HepG2 (cell line): Measurements from ENCODE around the gene EPHA4. TPM values are rescaled to one million over a fixed set of nuclear protein-coding genes. Genes with fewer than 3 reads are reported as not detected.

Experiments
- ATAC-seq: fragments of 200-7000 bp; cut with Tn5 transposase; 3 replicates; pipeline ENCODE4 v1.9.1; 2020; ENCODE audit warnings: mild to moderate bottlenecking, moderate library complexity
- BruUV-seq: library from RNA; stranded (reverse); fragments of 400-500 nt; replicated peaks from 2 replicates; lab custom pipeline; 2021; lab: Mats Ljungman, UMichigan
- CTCF ChIA-PET: fragments of 300-600 bp; formaldehyde crosslinking; extraction: SDS; loops from one replicate; lab custom pipeline; 2021; ENCODE audit warnings: low total read pairs, inconsistent platforms, low intra/inter-chr PET ratio; lab: Yijun Ruan, JAX
- POLR2A ChIA-PET: fragments of 350-600 bp; sonication (Branson Sonifier 250); formaldehyde crosslinking; loops from one replicate; lab custom pipeline; 2020; ENCODE audit warnings: antibody characterized with exemption, inconsistent platforms; lab: Yijun Ruan, JAX
- DNase-seq: peaks from one replicate; pipeline ENCODE4 v3.0.0-alpha.2; 2015; ENCODE audit warnings: low spot score
- FAIRE-seq: peaks from 3 replicates; lab custom pipeline; 2011; peaks lifted over from hg19 to GRCh38; lab: Jason Lieb, UNC
- H2AFZ ChIP-seq: one replicate; pipeline ENCODE4 v1.6.1; 2011; ENCODE audit warnings: low read length, inconsistent platforms
- H3K27ac ChIP-seq: fragments of 300-600 bp; 3 replicates; pipeline ENCODE4 v1.8.0; 2011; ENCODE audit warnings: mixed run types, mild to moderate bottlenecking, mixed read lengths, low read length, inconsistent platforms; ENCODE audit not compliant: insufficient read depth; ENCODE audit errors: extremely low read length
- H3K27me3 ChIP-seq, 2 experiments: fragments of 200-600 bp in 1 of 2; 2 replicates in 1 of 2; 3 replicates in 1 of 2; pipeline versions ENCODE4 v1.6.0 to v1.8.0; 2011; ENCODE audit warnings: low read length in 2 of 2, mild to moderate bottlenecking in 2 of 2, moderate library complexity in 2 of 2, inconsistent platforms in 1 of 2; ENCODE audit not compliant: insufficient read depth in 2 of 2, control insufficient read depth in 1 of 2
- H3K36me3 ChIP-seq, 2 experiments: fragments of 200-600 bp in 1 of 2; replicated peaks in 1 of 2; 2 replicates in 1 of 2; 3 replicates in 1 of 2; pipeline versions ENCODE4 v1.5.1 to v1.8.0; 2011; ENCODE audit warnings: low read length in 2 of 2, inconsistent platforms in 1 of 2; ENCODE audit not compliant: insufficient read depth in 2 of 2, control insufficient read depth in 1 of 2
- H3K4me1 ChIP-seq: 2 replicates; pipeline ENCODE4 v1.5.1; 2012; ENCODE audit warnings: low read length, inconsistent platforms; ENCODE audit not compliant: insufficient read depth
- H3K4me2 ChIP-seq: 2 replicates; pipeline ENCODE4 v1.6.0; 2011; ENCODE audit warnings: low read depth, low read length, inconsistent platforms
- H3K4me3 ChIP-seq, 3 experiments: fragments of 200-600 bp in 1 of 3; sonication (generic), shearing (Covaris generic) in 1 of 3; replicated peaks in 1 of 3; 2 replicates each; pipeline ENCODE4 v1.5.1; 2011 to 2016; ENCODE audit warnings: low read length in 3 of 3, inconsistent platforms in 2 of 3, low read depth in 2 of 3, mild to moderate bottlenecking in 2 of 3, control low read depth in 1 of 3, mixed read lengths in 1 of 3; ENCODE audit not compliant: insufficient read depth in 1 of 3
- H3K79me2 ChIP-seq: one replicate; pipeline ENCODE4 v1.6.1; 2011; ENCODE audit warnings: low read length, inconsistent platforms; ENCODE audit not compliant: insufficient read depth
- H3K9ac ChIP-seq: 2 replicates; pipeline ENCODE4 v1.6.0; 2011; ENCODE audit warnings: mild to moderate bottlenecking, low read depth, low read length, inconsistent platforms; ENCODE audit not compliant: insufficient read depth
- H3K9me3 ChIP-seq: 2 replicates; pipeline ENCODE4 v1.5.1; 2012; ENCODE audit warnings: mild to moderate bottlenecking, low read length
- H4K20me1 ChIP-seq: 2 replicates; pipeline ENCODE4 v1.6.0; 2011; ENCODE audit warnings: inconsistent platforms, mild to moderate bottlenecking, low read length, moderate library complexity; ENCODE audit not compliant: insufficient read depth
- CBFB ChIP-seq: sonication (generic); formaldehyde crosslinking; IDR thresholded peaks from 2 replicates; pipeline ENCODE4 v1.4.0; 2020; ENCODE audit warnings: missing genetic modification reagents
- EED ChIP-seq: sonication (generic); formaldehyde crosslinking; IDR thresholded peaks from 2 replicates; pipeline ENCODE4 v1.5.0; 2020; ENCODE audit warnings: mild to moderate bottlenecking, missing genetic modification reagents
- FOXA1 ChIP-seq, 2 experiments: fragments of 450-650 bp in 1 of 2; sonication (generic) in 1 of 2; formaldehyde crosslinking in 1 of 2; IDR thresholded peaks; 2 replicates each; pipeline versions ENCODE4 v1.4.0 to v1.6.1; 2016 to 2020; ENCODE audit warnings: missing genetic modification reagents in 1 of 2
- GRHL1 ChIP-seq: sonication (generic); formaldehyde crosslinking; conservative IDR thresholded peaks from 2 replicates; pipeline ENCODE4 v1.8.0; 2022; ENCODE audit warnings: missing genetic modification reagents
- GTF2F1 ChIP-seq: fragments of 150-350 bp; IDR thresholded peaks from 2 replicates; pipeline ENCODE4 v1.6.1; 2014; ENCODE audit warnings: low read length
- HDAC6 ChIP-seq: fragments of 200-600 bp; sonication (generic); IDR thresholded peaks from 2 replicates; pipeline ENCODE4 v1.7.0; 2017; ENCODE audit warnings: mild to moderate bottlenecking, antibody characterized with exemption, low read length, low read depth
- HINFP ChIP-seq: sonication (generic); formaldehyde crosslinking; IDR thresholded peaks from 2 replicates; pipeline ENCODE4 v1.4.0; 2020; ENCODE audit warnings: low read depth, mild to moderate bottlenecking, missing genetic modification reagents
- IRF1 ChIP-seq: sonication (generic); formaldehyde crosslinking; IDR thresholded peaks from 2 replicates; pipeline ENCODE4 v1.4.0; 2020; ENCODE audit warnings: low read depth, mild to moderate bottlenecking, missing genetic modification reagents
- LBX2 ChIP-seq: sonication (generic); formaldehyde crosslinking; IDR thresholded peaks from 2 replicates; pipeline ENCODE4 v1.5.0; 2020; ENCODE audit warnings: missing genetic modification reagents, mild to moderate bottlenecking, borderline replicate concordance
- ONECUT2 ChIP-seq: sonication (generic); formaldehyde crosslinking; IDR thresholded peaks from 2 replicates; pipeline ENCODE4 v1.4.0; 2020; ENCODE audit warnings: missing genetic modification reagents
- RAD21 ChIP-seq: fragments of 450-650 bp; formaldehyde crosslinking; IDR thresholded peaks from 2 replicates; pipeline ENCODE4 v1.5.0; 2020; ENCODE audit warnings: mild to moderate bottlenecking
- TFE3 ChIP-seq: IDR thresholded peaks from 2 replicates; pipeline ENCODE4 v1.6.1; 2016
- YEATS4 ChIP-seq: sonication (generic); formaldehyde crosslinking; IDR thresholded peaks from 2 replicates; pipeline ENCODE4 v1.4.0; 2020; ENCODE audit warnings: missing genetic modification reagents, borderline replicate concordance
- ZFAT ChIP-seq: sonication (generic); formaldehyde crosslinking; conservative IDR thresholded peaks from 2 replicates; pipeline ENCODE4 v1.8.1; 2023; ENCODE audit warnings: missing genetic modification reagents, inconsistent platforms
- ZNF432 ChIP-seq: sonication (generic); formaldehyde crosslinking; IDR thresholded peaks from 2 replicates; pipeline ENCODE4 v1.5.0; 2020; ENCODE audit warnings: missing genetic modification reagents, mild to moderate bottlenecking, borderline replicate concordance
- ZNF543 ChIP-seq: sonication (generic); formaldehyde crosslinking; IDR thresholded peaks from 2 replicates; pipeline ENCODE4 v1.4.0; 2020; ENCODE audit warnings: mild to moderate bottlenecking, missing genetic modification reagents
- ZNF549 ChIP-seq: sonication (generic); formaldehyde crosslinking; IDR thresholded peaks from 2 replicates; pipeline ENCODE4 v1.5.0; 2020; ENCODE audit warnings: missing genetic modification reagents
- ZNF768 ChIP-seq: sonication (generic); formaldehyde crosslinking; IDR thresholded peaks from 2 replicates; pipeline ENCODE4 v1.4.0; 2020; ENCODE audit warnings: missing genetic modification reagents
- ZNF816 ChIP-seq: sonication (generic); formaldehyde crosslinking; IDR thresholded peaks from 2 replicates; pipeline ENCODE4 v1.8.0; 2022; ENCODE audit warnings: missing genetic modification reagents, mild to moderate bottlenecking, borderline replicate concordance
- WGBS: methylation state at CpG from one replicate; pipeline ENCODE4 v1.1.6; 2017; ENCODE audit warnings: low lambda C conversion rate; 5-methylcytosine and 5-hydroxymethylcytosine counted together
- in situ Hi-C: cut with HindIII; loops from 2 replicates; pipeline ENCODE4 v1.10.0; 2017; ENCODE audit warnings: low pct_unique_long_range_greater_than_20kb; ENCODE audit not compliant: extremely low pct_ligation_motif_present
- intact Hi-C: fragments of 100-400 bp; cut with micrococcal nuclease; formaldehyde crosslinking; loops from one replicate; pipeline ENCODE4 v1.10.0; 2022; ENCODE audit not compliant: unreplicated experiment
- polyA plus RNA-seq, 8 experiments: library from polyadenylated mRNA; depleted of rRNA in 3 of 8; stranded (reverse) in 7 of 8; unstranded in 1 of 8; fragments of >200 nt; fragmentation: Illumina TruSeq in 4 of 8; extraction: Trizol in 4 of 8; gene quantifications; 2 replicates each; pipeline versions ENCODE4 v1.2.1 to v1.2.3, GENCODE V29; 2011 to 2016; ENCODE audit warnings: low read depth in 4 of 8, missing spikeins in 1 of 8, mixed read lengths in 1 of 8; ENCODE audit not compliant: insufficient read depth in 1 of 8
- total RNA-seq, 5 experiments: library from RNA; depleted of rRNA; stranded (reverse); fragments of >200 nt; fragmentation: Illumina TruSeq; extraction: Trizol; gene quantifications; 2 replicates each; pipeline ENCODE4 v1.2.3, GENCODE V29; 2016; ENCODE audit warnings: low read depth in 1 of 5

The EPHA4 gene
- total and polyA plus RNA-seq, 2 of the 13 experiments (the other 11 are each of a cell fraction or from before 2014, with no cell fraction given), result not detected

GRCh38 chr2:221390878-221391277, 181.2 kb downstream of the EPHA4 start:
- Histone ChIP-seq H3K4me3 (no peak overlapping the region), H3K27ac (no peak overlapping the region), H3K4me1 (no peaks in the 10 kb centered on the region), H3K9me3 (no peaks in the 10 kb centered on the region), H3K27me3 (no peaks in the 10 kb centered on the region), H3K4me2 (no peak overlapping the region), H3K79me2 (no peaks in the 10 kb centered on the region), H2AFZ (no peak overlapping the region), H3K9ac (no peak overlapping the region), H3K36me3 (no peaks in the 10 kb centered on the region), H4K20me1 (no peaks in the 10 kb centered on the region)
- ATAC-seq, result no peak
- in situ Hi-C loops, result no loop called here
- ChIA-PET POLR2A (no interaction called here), CTCF (no interaction called here)
- FAIRE-seq, result no peak
- no peak for DNase-seq
- 3% methylated on average over 4 of the region's 4 CpGs for WGBS
- TF ChIP-seq ZNF432 (CRISPR knock-in tag) (no peak), FOXA1 (IDR thresholded peaks at IDR 0.05) (no peak), FOXA1 (CRISPR knock-in tag; IDR thresholded peaks at IDR 0.05) (no peak), TFE3 (CRISPR knock-in tag) (no peak), CBFB (CRISPR knock-in tag) (no peak), ZNF549 (no peak), ZNF768 (no peak), HINFP (CRISPR knock-in tag) (no peak), ONECUT2 (CRISPR knock-in tag) (no peak), GTF2F1 (no peak), HDAC6 (no peak), ZFAT (no peak), EED (CRISPR knock-in tag) (no peak), YEATS4 (no peak), GRHL1 (CRISPR knock-in tag) (no peak), ZNF816 (CRISPR knock-in tag) (no peak), LBX2 (CRISPR knock-in tag) (no peak), ZNF543 (CRISPR knock-in tag) (no peak), IRF1 (no peak), RAD21 (CRISPR knock-in tag) (no peak)
- no TSS peak for BruUV-seq
- intact Hi-C loops, result no loop called here
